GM21367 (cell line): ENCODE results near the gene MAGI1.

Experiments used
- ATAC-seq: cut with Tn5 transposase; IDR thresholded peaks from one replicate; pipeline ENCODE4 v1.9.1; 2021; ENCODE audit not compliant: unreplicated experiment

The MAGI1 gene

DNA sequence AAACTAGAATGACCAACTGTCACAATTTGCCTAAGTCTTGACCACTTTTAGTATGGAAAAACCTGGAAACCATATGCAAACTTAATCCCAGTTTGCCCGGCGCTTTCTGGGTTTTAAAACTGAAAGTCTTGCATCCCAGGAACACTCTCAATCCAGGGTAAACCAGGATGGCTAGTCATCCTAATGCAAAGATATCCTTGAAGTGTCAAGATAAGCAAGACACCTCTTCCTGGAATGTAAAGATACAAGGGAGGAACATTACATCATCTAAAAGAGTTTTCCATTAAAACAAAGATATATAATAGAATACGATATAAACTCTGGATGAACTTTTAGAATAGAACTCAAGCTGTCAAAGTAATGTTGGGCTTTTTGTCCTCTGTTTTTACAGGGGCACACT, 188.5 kb downstream of the MAGI1 start:
- ATAC-seq, result no peak

DNA sequence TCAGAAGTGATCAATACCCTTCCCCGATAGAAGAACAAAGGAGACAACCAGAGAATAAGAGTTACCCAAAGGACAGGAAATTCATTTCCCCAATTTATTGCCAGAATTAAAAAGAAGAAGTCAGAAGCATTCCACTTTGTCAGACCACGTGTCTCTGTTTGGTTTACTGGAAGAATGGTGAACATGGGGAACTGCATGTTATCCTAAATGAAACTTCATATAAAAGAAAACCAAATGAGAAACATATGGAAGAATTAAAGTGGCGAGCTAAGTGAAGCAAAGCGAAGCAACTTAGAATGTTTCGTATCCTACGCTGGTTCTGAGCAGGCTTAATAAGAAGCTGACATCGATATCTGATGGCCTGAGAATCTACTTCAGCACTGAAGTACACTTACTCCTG, 190.7 kb downstream of the MAGI1 start:
- no peak for ATAC-seq

DNA sequence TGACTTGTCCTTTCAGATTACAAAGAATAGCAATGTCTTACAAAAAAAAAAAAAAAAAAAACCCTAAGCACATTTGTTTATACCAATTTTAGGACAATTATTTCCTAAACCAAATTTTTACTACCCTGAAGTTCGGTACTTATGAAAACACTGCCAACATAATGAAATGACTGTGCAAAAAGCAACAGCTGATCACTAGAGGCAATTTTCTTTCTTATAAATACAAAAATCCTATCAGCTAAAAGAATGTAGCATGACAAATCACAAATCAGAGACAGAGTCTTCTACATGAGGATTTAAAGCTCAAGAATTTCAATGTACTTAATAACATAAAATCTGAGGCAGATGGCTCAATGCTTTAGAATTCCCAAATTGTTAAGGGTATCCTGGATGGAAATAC, 191.8 kb downstream of the MAGI1 start:
- no peak for ATAC-seq

DNA sequence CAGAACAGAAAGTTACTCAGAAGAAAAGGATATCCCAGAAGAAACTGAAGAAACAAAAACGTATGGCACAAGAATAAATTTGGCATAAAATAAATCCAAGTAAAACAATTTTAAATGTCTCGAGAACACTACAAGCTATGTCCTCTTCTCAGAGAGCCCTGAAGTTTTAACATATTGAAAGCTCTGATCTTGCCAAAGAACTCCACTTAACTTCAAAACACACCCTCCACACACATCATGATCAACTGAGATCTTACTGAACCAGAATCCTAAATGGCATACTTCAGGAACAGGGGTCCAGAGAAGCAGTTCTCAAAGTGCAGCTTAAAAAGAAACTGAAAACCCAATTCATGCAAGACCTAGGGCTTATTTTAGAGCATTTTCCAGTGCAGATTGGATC, 194.3 kb downstream of the MAGI1 start:
- ATAC-seq, result no peak

DNA sequence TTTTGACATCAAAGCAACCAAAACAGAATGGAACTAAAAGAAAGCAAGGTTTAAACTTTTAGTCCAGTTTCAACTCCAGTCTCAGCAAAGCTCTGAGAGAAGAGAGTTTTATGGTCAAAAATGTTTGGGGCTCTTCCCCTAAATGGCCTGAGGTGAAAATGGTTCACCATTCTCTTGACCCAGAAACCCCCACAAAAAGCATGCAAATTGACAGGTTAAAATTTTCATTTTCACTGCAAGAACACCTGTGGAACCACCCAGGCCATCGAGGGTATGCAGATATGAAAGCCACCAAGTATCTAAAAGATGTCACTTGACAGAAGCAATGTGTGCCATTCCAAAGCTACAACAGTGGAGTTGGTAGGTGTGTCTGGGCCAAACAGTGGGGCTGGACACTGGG, 195.0 kb downstream of the MAGI1 start:
- ATAC-seq, result no peak

DNA sequence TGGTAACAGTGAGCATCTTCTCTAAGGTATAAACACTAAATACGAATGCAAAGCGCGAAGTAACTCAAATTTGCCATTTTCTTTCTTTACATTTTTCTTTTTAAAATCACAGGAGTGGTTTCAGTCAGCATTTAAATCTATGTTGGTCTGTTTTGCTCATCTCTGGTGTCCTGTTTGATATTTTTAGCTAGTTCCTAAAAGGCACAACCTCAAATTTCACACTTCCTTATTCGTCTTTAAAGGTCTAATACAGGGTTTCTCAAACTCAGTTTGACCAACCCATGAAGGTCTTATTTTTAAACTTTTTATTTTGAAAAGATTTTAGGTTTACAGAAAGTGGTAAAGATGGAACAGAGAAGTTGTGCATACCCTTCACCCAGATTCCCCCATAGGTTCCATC, 201.1 kb downstream of the MAGI1 start:
- ATAC-seq, result no peak

DNA sequence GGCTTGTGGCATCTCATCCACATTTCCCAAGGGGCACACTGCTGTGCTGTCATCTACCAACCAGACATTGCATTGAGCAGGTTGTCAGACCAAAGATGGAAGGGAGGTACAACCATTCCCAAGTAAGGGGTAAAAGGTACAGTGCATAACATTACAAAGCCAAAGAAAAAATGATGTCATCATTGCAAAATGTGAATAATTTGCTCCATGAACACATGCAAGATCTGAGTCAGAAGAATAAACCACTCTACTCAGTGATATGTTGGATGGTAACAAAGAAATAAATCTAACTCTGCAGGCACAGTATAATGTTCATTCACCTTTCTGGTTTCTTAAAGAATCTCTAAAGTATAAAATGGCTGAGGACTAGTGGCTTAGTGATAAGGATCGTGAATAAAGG, 202.7 kb downstream of the MAGI1 start:
- ATAC-seq, result no peak

DNA sequence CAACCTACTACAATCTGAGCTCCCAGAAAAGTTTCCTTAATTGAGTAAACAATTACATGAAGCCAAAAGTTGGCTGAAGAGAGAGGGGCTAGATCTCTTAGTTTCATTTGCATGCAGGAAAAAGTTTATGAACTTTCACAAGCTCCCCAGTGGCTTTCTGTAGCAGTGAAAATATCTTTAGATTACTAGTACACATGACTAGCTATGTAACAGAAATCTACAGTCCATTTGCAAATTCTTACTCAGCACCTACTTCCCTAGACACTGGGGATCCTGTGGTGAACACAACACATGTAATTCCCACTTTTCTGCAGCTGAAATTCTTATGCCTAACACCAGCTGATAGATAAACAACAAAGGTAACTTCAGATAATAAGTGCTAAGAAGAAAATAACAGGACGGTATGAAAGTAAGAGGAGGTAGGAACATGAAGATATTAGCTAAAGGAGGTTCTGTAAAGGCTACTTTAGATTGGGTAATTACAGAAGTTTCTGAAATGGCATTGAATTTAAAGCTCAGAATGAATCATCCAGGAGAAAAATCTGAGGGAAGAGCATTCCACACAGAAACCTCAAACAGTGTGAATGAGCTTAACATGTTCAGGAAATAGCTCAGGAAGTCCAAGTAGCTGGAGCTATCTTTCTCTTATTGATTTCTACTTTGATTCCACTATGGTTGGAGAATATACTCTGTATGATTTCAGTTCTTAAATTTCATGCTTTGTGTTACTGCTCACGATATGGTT, 204.8 kb downstream of the MAGI1 start:
- ATAC-seq, result no peak

DNA sequence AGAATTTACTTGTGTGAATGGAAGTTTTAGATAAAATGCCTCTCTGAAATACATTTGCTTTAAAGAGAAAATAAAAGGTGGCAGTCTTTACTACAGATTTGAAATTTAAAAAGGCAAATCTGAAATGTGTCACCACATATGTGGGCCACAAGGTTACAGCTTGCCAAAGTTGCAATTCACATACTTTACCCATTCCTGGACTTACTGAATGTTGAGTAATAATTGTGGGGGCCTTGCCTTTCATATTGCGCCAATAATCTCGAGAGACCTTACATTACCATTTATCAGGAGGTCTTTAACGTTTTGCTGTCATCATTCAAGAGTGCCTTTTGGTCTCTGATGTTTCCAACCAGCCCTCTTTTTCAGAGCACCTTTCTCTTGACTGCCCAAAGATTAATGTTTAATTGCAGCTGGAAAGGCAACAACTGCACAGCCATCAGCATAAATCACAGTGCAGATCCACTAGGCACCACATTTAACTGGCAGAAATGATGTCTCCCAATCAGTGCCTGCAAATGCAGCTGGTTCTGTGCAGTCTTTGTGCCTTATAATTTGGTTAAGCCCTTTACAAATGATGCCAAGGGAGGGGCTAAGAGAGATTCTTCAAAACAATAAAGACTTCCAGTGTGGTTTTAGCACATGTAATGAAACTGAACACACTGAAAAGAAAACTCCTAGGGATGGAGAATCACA, 206.8 kb downstream of the MAGI1 start:
- no peak for ATAC-seq

DNA sequence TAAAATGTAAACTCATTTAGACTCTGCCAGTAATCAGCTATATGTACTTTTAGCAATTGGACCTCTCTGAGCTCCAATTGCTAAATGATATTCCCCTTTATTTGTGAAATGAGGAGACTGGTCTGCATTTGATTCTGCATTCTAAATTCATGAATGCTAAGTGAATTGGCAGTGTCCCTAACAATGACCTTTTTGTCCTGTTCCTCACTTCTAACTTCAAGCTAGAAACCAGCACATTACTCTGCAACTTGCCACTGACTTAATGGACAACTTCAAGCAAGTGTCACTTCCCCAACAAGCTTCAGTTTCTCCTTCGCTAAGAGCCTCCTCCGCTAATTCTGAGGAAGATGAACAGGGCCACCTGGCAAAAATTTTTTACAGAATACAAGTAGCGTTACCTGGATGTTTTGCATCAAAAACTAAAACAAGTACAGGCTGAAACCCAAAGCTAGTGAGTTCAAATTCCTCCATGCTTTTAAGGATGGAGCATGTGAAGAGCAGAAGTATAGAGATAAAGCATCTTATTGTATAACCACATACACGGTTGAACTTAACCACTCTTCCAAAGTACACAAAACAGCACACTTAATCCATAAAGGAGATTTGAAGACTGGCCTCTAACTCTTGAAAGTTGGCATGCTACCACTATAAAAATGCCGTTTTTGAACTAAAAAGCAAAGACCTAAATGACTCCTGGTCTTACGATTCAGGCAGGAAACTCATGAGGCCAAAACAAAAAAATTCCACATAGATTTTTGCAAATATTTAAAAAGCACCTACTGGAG, 207.6 kb downstream of the MAGI1 start:
- no peak for ATAC-seq

DNA sequence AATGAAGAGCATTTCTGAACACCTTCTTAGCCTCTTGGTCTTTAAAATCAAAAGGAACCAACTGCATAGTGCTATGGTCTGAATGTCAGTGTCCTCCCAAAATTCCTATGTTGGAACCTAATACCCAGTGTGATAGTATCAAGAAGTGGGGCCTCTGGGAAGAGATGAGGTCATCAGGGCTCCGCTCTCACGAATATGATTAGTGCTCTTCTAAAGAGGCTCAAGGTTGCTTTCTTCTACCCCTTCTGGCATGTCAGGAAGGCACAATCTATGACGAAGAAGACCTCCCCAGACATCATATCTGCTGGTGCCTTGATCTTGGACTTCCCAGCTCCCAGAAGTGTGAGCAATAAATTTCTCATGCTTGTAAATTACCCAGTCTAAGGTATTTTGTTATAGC, 209.5 kb downstream of the MAGI1 start:
- ATAC-seq, result no peak

DNA sequence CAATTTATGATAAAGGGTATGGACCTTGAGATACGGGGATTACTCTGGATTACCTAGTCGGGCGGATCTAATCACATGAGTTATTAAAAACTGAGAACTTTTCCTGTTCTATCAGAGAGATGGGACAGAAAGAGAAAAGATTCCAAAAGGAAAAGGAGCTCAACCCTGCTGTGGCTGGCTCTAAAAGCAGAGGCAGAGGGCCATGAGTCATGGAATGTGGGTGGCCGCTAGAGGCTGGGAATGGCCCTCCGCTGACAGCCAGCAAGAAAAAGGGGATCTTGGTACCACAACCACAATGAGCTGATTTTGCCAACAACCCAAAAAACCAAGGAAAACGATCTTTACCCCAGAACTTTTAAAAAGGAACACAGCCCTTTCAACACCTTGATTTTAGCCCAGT, 210.0 kb downstream of the MAGI1 start:
- no peak for ATAC-seq

DNA sequence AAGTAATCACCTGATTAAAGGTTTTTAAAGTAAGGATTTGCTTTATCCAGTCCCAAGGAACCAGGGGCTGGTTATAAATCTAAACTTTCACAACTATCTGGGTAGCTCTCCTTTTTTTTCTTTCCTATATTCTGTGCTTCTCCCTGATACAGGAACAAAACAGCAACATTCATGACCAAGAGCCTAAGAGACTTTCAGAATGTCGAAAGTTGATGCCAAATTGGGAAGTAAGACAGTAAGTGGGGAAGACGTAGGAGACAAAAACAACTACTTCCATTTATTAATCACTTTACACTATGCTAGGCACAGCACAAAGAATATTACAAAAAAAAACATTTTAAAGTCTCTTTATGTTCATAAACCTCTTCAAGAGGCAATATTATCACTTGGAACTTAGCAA, 211.6 kb downstream of the MAGI1 start:
- ATAC-seq, result no peak

DNA sequence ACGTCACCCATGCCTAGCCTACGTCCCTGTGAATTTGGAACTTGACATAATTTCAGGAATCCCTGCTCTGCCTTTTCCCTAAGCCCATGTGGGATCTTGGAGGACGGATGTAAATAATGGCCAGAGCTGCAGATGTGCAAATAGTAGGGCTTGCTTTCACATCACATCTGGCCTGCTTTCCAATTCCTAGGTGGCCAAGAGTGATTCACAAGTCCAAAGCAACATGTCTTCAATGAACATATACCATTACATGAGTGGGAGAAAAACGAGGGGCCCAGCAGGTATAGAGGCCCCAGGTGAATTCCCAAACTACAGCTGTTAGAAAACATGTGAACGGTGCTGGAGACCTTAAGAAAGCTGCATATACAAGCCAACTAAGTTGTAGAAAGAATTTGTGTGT, 214.6 kb downstream of the MAGI1 start:
- ATAC-seq, result no peak

DNA sequence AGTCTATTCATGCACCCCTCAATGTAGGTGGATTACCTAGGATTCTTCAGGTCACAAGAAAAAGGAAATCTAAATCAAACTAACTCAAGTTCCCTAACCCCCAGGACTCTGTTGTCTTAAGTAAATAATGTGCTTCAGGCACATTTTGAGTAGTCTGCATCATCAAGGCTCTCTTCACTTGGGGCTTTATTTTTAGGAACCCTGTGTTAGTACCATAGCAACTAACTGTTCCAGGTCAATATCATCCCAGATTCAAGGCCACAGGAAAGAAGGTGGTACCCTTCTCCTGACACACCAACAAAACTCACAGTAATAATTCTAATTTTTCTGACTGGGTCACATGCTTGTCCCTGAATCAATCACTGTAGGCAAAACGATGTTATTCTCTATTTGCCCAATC, 218.1 kb downstream of the MAGI1 start:
- no peak for ATAC-seq

DNA sequence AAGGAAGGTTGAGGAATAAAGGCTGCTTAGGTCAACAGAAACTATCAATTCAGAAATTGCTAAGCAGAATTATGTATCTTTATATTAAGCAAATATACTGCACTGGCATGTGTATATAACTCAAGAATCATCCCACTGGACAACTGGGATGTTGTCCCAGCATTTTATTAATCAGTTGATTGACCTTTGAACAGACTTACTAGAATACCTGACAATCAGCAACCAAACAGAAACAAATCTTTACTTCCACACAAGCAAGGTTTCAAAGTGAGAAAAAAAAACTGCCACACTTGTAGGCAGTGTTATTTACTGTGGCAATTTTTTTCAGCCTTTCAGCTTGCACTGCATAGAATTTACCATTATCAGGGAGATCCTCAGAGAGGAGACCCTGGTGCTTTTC, 218.8 kb downstream of the MAGI1 start:
- no peak for ATAC-seq

DNA sequence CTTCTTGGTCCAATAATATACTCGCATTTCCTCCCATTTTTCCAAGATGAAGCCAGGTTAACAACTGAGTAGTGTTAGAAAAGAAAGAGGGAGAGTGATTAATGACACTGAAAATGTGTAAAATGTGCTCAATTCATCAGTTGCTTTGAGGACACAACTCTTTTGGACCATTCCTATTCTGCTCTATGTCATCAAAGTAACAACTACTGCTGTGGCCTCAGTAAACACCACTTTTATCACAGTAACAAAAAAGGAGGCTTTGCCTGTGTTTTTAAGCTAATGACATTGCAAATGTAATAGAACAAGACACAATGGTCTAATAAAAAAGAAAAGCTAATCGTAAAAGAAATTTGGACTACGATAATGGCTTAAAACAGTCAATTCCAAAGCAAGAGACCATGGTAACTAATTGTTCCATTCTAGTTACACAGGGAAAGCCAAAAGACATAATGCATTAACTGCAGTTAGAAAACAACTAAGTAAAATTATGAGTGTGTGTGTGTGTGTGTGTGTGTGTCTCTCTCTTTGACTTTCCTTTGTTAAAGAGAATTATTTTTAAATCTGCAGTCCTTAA, 221.1 kb downstream of the MAGI1 start:
- ATAC-seq, result no peak

DNA sequence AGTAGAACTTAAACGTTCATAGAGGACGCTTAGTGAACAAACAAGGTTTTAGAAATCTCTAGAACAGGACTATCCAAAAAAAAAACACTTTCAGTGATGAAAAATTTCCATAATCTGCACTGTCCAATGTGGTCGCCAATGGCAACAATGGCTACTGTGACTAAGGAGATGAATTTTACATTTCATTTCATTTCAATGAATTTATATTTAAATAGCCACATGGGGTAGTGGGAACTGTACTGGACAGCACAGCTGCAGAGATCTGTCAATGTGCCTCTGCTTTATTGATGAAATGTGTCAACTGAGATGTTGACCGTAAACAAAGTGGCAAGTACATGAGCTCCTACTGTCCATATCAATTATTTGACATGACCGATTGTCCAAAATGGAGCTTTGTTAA, 222.5 kb downstream of the MAGI1 start:
- no peak for ATAC-seq

DNA sequence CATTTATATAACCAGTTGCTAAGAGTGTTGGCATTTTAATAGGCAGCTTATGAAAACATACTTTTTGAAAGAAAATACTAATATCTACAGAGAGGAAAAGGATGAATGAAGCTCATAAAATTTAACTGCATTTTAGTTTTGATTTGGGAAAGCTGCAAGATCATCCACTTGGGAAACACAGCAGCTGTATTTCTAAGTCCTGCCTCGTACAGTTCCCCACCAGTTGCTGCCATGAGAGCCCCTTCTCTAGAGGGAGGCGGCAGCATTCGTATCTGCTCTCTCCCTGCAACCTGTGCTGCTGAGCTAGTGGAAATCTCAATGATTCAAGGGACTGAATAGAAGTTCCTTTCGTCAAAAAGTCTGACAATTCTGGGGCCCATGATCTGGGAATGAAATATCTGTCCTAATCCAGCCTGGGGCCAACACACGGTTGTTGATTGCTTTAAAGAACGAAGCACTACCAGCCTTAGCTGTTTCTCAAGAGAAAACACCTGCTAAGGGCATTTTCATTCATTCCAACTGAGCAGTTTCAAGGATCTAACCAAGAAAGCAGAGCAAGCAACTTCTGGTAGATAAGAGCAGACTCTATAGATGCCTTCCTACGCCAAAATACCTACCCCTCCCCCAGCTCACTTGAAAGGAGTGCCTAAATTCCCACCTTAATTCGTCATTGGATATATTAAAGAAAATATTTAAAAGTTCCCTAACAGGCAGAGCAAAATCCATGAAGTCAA, 223.7 kb downstream of the MAGI1 start:
- ATAC-seq, result no peak

DNA sequence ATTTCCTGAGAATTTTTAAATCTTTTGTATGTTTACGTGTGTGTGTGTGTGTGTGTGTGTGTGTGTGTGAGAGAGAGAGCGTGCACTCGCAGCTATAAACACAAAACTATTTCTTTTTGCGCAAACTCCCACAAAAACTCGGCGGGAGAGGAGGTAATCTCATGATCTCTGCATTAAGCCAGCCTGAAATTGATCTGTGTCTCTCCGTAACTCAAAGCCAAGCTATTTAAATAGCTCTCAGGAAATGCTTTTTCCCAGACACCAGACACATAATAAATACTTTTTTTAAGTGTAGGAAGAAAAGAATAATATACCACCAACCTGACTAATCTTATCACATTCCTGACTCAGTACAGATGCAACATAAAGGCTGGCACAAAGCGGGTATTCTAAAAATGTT, 226.8 kb downstream of the MAGI1 start:
- no peak for ATAC-seq
